Sigmoid colon (tissue), 7 donors: ENCODE data around the gene FMN2. TPM values are rescaled to one million over a fixed set of nuclear protein-coding genes. Genes with fewer than 3 reads are reported as not detected.

ENCODE experiments used
- DNase-seq: peaks from one replicate; pipeline ENCODE4 v3.0.0-alpha.2; 2019
- H3K27ac ChIP-seq, 4 donors: fragments of 200-600 bp; sonication (generic); one replicate each; pipeline ENCODE4 v1.5.1; 2016 to 2019; ENCODE audit warnings: mild to moderate bottlenecking in 1 of 4
- H3K27me3 ChIP-seq, 3 donors: fragments of 200-600 bp; sonication (generic); one replicate each; pipeline ENCODE4 v1.5.1; 2019; ENCODE audit warnings: mild to moderate bottlenecking in 1 of 3
- H3K36me3 ChIP-seq, 4 donors: fragments of 200-600 bp; sonication (generic); one replicate each; pipeline ENCODE4 v1.5.1; 2016 to 2019
- H3K4me1 ChIP-seq, 4 donors: fragments of 200-600 bp; sonication (generic); one replicate each; pipeline ENCODE4 v1.5.1; 2017 to 2019
- H3K4me3 ChIP-seq, 4 donors: fragments of 200-600 bp; sonication (generic); one replicate each; pipeline ENCODE4 v1.5.1; 2017 to 2019; ENCODE audit warnings: mild to moderate bottlenecking in 2 of 4, moderate library complexity in 1 of 4
- H3K9me3 ChIP-seq, 4 donors: fragments of 200-600 bp in 3 of 4; sonication (generic) in 3 of 4; one replicate each; pipeline versions ENCODE4 v1.5.1 to v1.6.1; 2013 to 2019
- EP300 ChIP-seq, 4 donors: sonication (generic); formaldehyde crosslinking; IDR thresholded peaks; one replicate each; pipeline ENCODE4 v1.6.1; 2017; ENCODE audit warnings: antibody characterized with exemption in 4 of 4
- POLR2A ChIP-seq, 2 donors: fragments of 450-650 bp; IDR thresholded peaks; one replicate each; pipeline ENCODE4 v1.6.1; 2016; ENCODE audit warnings: antibody characterized with exemption in 2 of 2, mild to moderate bottlenecking in 2 of 2, moderate library complexity in 2 of 2
- POLR2AphosphoS5 ChIP-seq, 4 donors: sonication (generic); formaldehyde crosslinking; IDR thresholded peaks; one replicate each; pipeline ENCODE4 v1.6.1; 2017; ENCODE audit warnings: antibody characterized with exemption in 4 of 4
- WGBS, 2 donors: extraction: QIAGEN DNeasy Blood & Tissue Kit; methylation state at CpG; one replicate each; pipeline ENCODE4 v1.1.7; 2013; 5-methylcytosine and 5-hydroxymethylcytosine counted together
- intact Hi-C: fragments of 100-400 bp; cut with DNase I; formaldehyde crosslinking; loops from one replicate; pipeline ENCODE4 v1.15.1; 2023
- polyA plus RNA-seq, 3 donors: library from polyadenylated mRNA; stranded (reverse); fragments of 200-250 nt; gene quantifications; one replicate each; pipeline ENCODE4 v1.2.3, GENCODE V29; 2013
- total RNA-seq, 4 donors: library from RNA; depleted of rRNA; stranded (reverse); fragments of >200 nt; gene quantifications; one replicate each; pipeline ENCODE4 v1.1.0, GENCODE V29; 2016
- TF ChIP-seq, protein P1 (sequence below), 4 experiments: fragments of 450-650 bp in 3 of 4; fragments of 200-600 bp in 1 of 4; IDR thresholded peaks; one replicate each; pipeline ENCODE4 v1.5.1; 2016 to 2019; ENCODE audit warnings: antibody characterized with exemption in 4 of 4, mild to moderate bottlenecking in 3 of 4, moderate library complexity in 2 of 4
- donor health status: healthy with polysubstance abuse.
- donor health status: Bipolar disorder and iron deficiency.
- donor health status: healthy.

The FMN2 gene
- total and polyA plus RNA-seq, 7 donors, result 1.5 to 16.9 (median 10.3) TPM

DNA sequence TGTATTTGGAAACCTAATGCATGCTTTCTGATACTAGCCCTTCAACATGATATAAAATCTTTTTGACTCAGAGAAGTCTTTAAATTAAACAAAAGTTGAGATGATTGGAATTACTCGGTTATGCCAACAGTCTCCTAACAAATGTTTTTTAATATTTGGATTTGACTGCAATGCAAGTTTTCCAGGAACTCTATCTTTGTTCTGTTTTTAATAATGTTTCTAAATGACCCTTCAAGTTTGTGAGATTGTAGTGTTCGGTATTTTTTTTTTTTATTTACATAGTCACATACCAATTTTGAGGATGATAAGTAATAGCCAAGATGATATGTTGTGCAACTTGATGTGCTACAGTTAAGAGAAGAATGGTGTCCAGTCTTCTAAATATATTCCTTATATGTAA is 258.0 kb downstream of the FMN2 start:
- peak overlapping the region in 1 of 4 donors; percentile 33 for H3K27ac ChIP-seq
- H3K27me3 ChIP-seq, result no peaks in the 10 kb centered on the region
- H3K4me1 ChIP-seq, result peaks cover 0 to 18% (median 10%) of the 10 kb centered on the region in 4 donors
- no peaks in the 10 kb centered on the region for H3K36me3 ChIP-seq
- TF ChIP-seq, protein P1, sequence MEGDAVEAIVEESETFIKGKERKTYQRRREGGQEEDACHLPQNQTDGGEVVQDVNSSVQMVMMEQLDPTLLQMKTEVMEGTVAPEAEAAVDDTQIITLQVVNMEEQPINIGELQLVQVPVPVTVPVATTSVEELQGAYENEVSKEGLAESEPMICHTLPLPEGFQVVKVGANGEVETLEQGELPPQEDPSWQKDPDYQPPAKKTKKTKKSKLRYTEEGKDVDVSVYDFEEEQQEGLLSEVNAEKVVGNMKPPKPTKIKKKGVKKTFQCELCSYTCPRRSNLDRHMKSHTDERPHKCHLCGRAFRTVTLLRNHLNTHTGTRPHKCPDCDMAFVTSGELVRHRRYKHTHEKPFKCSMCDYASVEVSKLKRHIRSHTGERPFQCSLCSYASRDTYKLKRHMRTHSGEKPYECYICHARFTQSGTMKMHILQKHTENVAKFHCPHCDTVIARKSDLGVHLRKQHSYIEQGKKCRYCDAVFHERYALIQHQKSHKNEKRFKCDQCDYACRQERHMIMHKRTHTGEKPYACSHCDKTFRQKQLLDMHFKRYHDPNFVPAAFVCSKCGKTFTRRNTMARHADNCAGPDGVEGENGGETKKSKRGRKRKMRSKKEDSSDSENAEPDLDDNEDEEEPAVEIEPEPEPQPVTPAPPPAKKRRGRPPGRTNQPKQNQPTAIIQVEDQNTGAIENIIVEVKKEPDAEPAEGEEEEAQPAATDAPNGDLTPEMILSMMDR (IDR thresholded peaks at IDR 0.05), result no peak
- TF ChIP-seq POLR2AphosphoS5 (IDR thresholded peaks at IDR 0.05) (no peak), POLR2A (IDR thresholded peaks at IDR 0.05) (no peak), EP300 (IDR thresholded peaks at IDR 0.05) (no peak)
- no peaks in the 10 kb centered on the region for H3K9me3 ChIP-seq
- 86 to 94% methylated on average over 2 of the region's 2 CpGs for WGBS, 2 donors
- intact Hi-C loops, result loop anchor here (10.0 kb wide), 1 partner anchor 255 kb away; no protein-coding TSS in a partner anchor
- no peak for DNase-seq
- no peak overlapping the region for H3K4me3 ChIP-seq

DNA sequence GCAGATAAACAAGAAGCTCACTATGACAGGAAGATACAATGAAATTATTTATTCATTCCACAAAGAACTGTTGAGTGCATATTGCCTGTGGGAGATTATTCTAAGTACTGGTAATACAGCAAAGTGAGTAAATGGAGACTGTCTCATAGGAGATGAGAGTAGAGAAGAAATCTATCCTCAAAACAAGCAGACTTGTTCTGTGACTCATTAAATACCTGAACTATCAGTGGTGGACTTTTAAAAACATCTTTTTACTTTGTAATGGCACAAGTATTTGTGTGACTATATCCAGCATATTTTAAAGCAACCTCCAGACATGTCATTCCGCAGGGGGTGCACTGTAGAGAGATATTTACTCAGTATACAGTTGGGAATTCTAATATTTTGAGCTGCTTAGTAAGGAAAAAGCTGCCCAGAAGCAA is 259.2 kb downstream of the FMN2 start:
- TF ChIP-seq POLR2A (IDR thresholded peaks at IDR 0.05), result no peak
- no peak for TF ChIP-seq EP300 (IDR thresholded peaks at IDR 0.05)
- TF ChIP-seq, protein P1 (IDR thresholded peaks at IDR 0.05), result no peak
- TF ChIP-seq POLR2AphosphoS5 (IDR thresholded peaks at IDR 0.05), result no peak
- H3K27me3 ChIP-seq, result no peaks in the 10 kb centered on the region
- no peak overlapping the region for H3K4me3 ChIP-seq
- H3K9me3 ChIP-seq, result no peaks in the 10 kb centered on the region
- 78 to 88% methylated on average over 1 of the region's 1 CpG for WGBS, 2 donors
- peak overlapping the region in 1 of 4 donors; percentile 33 for H3K27ac ChIP-seq
- intact Hi-C loops, result no loop called here
- H3K36me3 ChIP-seq, result no peaks in the 10 kb centered on the region
- DNase-seq, result no peak
- H3K4me1 ChIP-seq, result peaks cover 0 to 26% (median 10%) of the 10 kb centered on the region in 4 donors

DNA sequence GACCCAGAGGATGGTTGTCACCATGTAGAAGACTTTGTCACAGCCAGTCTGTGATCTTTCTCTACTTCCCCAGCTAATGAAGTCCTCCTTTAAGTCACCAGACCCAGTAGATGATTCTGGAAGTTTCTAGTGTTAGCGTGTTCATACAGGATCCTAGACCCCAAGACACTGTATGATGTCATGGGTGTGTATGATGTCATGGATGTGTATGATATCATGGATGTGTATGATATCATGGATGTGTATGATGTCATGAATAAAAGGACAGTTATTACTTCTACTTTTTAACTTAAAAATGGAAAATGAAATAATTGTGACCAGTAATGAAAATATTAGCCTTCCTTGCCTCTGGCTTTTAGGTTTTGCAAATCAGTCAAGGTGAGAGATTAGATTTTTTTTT is 260.0 kb downstream of the FMN2 start:
- TF ChIP-seq POLR2AphosphoS5 (IDR thresholded peaks at IDR 0.05), result no peak
- no peak for TF ChIP-seq POLR2A (IDR thresholded peaks at IDR 0.05)
- TF ChIP-seq, protein P1 (IDR thresholded peaks at IDR 0.05), result no peak
- no peak for TF ChIP-seq EP300 (IDR thresholded peaks at IDR 0.05)
- Histone ChIP-seq H3K9me3 (no peaks in the 10 kb centered on the region), H3K36me3 (no peaks in the 10 kb centered on the region), H3K27ac (peak overlapping the region in 2 of 4 donors; percentile 32 to 61), H3K4me1 (peaks cover 0 to 31% (median 10%) of the 10 kb centered on the region in 4 donors), H3K4me3 (no peak overlapping the region), H3K27me3 (no peaks in the 10 kb centered on the region)
- intact Hi-C loops, result no loop called here
- WGBS, 2 donors, result 86 to 95% methylated on average over 1 of the region's 1 CpG
- no peak for DNase-seq

DNA sequence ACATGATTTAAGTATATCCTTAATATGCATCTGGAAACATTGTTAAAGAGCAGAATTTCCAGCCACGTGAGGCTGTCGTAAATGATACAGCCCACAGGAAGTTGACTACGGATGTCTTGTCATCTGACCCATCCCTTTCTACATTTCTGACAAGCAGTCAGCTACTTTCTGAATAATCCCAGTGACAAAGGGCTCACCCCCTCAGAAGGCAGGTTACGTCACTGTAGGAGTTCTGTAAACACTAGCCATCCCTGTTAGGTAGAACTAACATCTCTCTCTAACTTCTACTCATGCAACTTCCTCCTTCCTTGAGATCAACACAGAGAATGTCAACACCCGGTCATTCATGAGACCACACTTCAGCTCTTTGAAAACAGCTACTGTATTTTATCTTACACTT is 261.1 kb downstream of the FMN2 start:
- TF ChIP-seq POLR2AphosphoS5 (IDR thresholded peaks at IDR 0.05) (no peak), POLR2A (IDR thresholded peaks at IDR 0.05) (no peak), EP300 (IDR thresholded peaks at IDR 0.05) (no peak)
- TF ChIP-seq, protein P1 (IDR thresholded peaks at IDR 0.05), result no peak
- Histone ChIP-seq H3K27me3 (no peaks in the 10 kb centered on the region), H3K4me1 (peaks cover 0 to 31% (median 10%) of the 10 kb centered on the region in 4 donors), H3K36me3 (no peaks in the 10 kb centered on the region), H3K9me3 (no peaks in the 10 kb centered on the region), H3K27ac (peak overlapping the region in 2 of 4 donors; percentile 32 to 61), H3K4me3 (no peak overlapping the region)
- WGBS, 2 donors, result 30 to 41% methylated on average over 5 of the region's 5 CpGs
- intact Hi-C loops, result no loop called here
- DNase-seq, result no peak

GRCh38 chr1:240356568-240356967 is 264.9 kb downstream of the FMN2 start:
- H3K4me1 ChIP-seq, result peaks cover 0 to 31% (median 7%) of the 10 kb centered on the region in 4 donors
- H3K27me3 ChIP-seq, result no peaks in the 10 kb centered on the region
- no peaks in the 10 kb centered on the region for H3K9me3 ChIP-seq
- no peak for DNase-seq
- intact Hi-C loops, result no loop called here
- 88 to 96% methylated on average over 1 of the region's 1 CpG for WGBS, 2 donors
- H3K36me3 ChIP-seq, result no peaks in the 10 kb centered on the region
- no peak overlapping the region for H3K4me3 ChIP-seq
- no peak overlapping the region for H3K27ac ChIP-seq
- TF ChIP-seq POLR2A (IDR thresholded peaks at IDR 0.05), result no peak
- TF ChIP-seq EP300 (IDR thresholded peaks at IDR 0.05), result no peak
- TF ChIP-seq, protein P1 (IDR thresholded peaks at IDR 0.05), result no peak
- TF ChIP-seq POLR2AphosphoS5 (IDR thresholded peaks at IDR 0.05), result no peak
